ENCODE data around the gene NFATC4.

NFATC4 gene

GRCh38 chr14:24426150-24426911 is 58.3 kb downstream of the NFATC4 start:
- no peak for TF ChIP-seq CTCF (conservative IDR thresholded peaks at IDR 0.05)
- 0 out of 2 replicates have a peak overlapping the region, but pooled peaks have one; percentile 8 for H3K27ac ChIP-seq

- no peak for TF ChIP-seq CTCF (conservative IDR thresholded peaks at IDR 0.05)
- H3K27ac ChIP-seq = no peak overlapping the region
Observed at GRCh38 chr14:24426912-24427536, 59.0 kb downstream of the NFATC4 start.

GRCh38 chr14:24427537-24428508 is 59.8 kb downstream of the NFATC4 start:
- no peak overlapping the region for H3K27ac ChIP-seq
- no peak for TF ChIP-seq CTCF (conservative IDR thresholded peaks at IDR 0.05)

- H3K27ac ChIP-seq = peak overlapping the region; percentile 88
- TF ChIP-seq CTCF (conservative IDR thresholded peaks at IDR 0.05) = no peak
Observed at GRCh38 chr14:24428628-24429394, 60.8 kb downstream of the NFATC4 start.
